ENCODE results near the gene CHRD.
"Not testable (repeated sequence)": the region's sequence is repeated elsewhere in the genome, so short reads cannot be mapped to it uniquely, and the experiment has no call there.

Gene CHRD

DNA sequence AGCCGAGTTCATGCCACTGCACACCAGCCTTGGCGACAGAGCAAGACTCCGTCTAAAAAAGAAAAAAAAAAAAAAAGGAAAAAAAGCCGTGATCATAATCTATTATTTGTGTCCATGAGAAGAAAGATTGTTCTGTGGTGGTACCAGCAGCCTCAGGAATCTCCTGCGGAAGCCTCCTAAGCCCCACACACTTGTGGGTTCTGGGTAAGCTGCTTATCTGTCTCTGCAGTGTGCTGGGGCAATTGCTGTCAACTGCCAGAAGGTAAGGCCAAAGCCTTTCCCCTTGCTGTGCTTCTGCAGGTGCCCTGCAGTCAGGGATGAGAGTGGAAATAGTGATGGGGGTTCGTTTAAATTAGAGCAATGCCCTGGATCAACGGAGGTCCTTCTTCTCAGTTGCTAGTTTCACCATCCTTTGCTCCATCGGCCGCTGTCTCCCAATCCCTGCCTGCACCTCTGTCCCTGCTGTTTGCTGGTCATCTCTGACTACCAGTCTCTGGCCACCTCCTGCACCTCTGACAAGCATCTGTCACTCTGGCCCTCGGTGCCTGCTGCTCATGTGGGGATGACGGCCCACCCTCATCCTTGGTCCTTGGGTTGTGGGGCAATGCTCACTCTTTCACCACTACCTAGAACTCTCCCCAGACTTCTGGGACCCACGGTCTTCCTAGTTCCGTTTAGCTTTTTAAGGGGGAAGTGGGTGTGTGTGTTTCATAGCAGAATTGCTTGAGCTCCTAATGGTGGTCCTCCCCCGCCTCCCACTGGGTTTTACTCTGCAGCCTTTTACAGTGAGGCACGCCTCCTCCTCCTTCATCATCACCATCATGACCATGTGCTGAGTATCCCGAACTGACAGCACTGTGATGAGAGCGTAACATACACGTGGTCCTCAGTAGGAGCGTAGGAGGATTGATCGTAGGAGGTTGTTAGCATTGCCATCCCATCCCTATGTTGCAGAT, 25.5 kb downstream of the CHRD start:
- no peak overlapping the region for H3K4me3 Mint-ChIP-seq
- no peak for DNase-seq (ENCODE audit: low spot score in 2 of 2)
- no peaks in the 10 kb centered on the region for H3K9me3 Mint-ChIP-seq
- H3K36me3 Mint-ChIP-seq = no peaks in the 10 kb centered on the region
- ATAC-seq = peak; percentile 25
- H3K27ac Mint-ChIP-seq = no peak overlapping the region
- H3K4me1 Mint-ChIP-seq = no peaks in the 10 kb centered on the region

DNA sequence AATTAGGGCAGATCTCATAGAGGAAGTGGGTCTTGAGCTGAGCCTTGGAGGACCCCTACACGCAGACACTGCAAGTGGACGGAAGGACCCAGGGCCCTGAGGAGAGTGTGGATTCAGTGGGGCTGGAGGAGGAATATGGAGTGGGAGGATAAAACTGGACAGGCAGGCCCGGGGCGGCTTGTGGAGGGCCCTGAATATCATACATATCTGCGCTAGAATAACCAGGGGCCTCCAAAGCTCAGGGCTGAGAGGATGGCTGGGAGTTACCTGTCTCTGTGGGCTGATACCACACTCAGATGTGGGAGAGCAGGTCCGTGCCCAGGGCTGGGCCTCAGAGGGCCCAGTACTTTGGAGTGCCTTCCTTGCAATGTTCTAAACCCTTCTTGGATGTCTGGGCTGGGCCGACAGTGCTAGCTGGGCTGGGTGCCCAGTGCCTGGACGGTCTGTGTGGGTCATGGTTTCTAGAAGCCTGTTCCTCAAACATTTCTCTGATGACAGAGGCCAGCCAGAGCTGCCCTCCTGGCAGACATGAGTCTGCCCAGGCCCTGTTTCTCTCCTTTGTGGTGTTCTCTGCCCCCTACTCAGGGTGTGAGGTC, 29.6 kb downstream of the CHRD start:
- no peaks in the 10 kb centered on the region for H3K36me3 Mint-ChIP-seq
- H3K27ac Mint-ChIP-seq = no peak overlapping the region
- H3K9me3 Mint-ChIP-seq = no peaks in the 10 kb centered on the region
- no peak overlapping the region for H3K4me3 Mint-ChIP-seq
- DNase-seq (ENCODE audit: low spot score in 2 of 2) (no peak), ATAC-seq (peak; percentile 22)
- H3K4me1 Mint-ChIP-seq = no peaks in the 10 kb centered on the region

DNA sequence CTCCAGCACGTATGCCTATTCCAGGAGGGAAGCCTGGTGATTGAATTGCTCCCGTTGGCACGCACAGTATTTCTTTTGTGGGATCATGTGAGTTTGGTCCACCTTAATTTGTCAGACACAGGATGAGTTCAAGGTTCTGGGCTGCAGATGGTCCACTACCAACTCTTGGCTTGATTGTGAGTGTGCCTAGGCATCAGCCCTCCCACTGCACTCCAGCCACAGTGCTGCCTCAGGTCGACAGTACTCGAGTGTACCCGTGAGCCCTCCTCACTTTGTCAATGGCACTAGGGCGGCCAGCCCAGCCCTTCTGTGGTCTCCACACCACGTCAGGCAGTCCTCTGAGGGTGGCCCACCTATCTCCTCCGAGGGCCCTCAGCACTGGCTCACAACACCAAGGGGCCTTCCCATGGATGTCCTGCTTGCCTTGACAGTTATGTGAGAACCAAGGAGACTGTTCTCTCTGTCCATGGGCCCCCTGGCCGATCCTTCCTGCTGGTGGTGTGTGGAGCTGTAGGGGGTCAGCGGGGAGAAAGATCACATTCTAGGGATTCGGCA, 30.2 kb downstream of the CHRD start:
- Mint-ChIP-seq H3K4me1 (no peaks in the 10 kb centered on the region), H3K27ac (no peak overlapping the region), H3K9me3 (no peaks in the 10 kb centered on the region), H3K4me3 (no peak overlapping the region), H3K36me3 (no peaks in the 10 kb centered on the region)
- DNase-seq (ENCODE audit: low spot score in 2 of 2) (no peak), ATAC-seq (peak; percentile 17)

DNA sequence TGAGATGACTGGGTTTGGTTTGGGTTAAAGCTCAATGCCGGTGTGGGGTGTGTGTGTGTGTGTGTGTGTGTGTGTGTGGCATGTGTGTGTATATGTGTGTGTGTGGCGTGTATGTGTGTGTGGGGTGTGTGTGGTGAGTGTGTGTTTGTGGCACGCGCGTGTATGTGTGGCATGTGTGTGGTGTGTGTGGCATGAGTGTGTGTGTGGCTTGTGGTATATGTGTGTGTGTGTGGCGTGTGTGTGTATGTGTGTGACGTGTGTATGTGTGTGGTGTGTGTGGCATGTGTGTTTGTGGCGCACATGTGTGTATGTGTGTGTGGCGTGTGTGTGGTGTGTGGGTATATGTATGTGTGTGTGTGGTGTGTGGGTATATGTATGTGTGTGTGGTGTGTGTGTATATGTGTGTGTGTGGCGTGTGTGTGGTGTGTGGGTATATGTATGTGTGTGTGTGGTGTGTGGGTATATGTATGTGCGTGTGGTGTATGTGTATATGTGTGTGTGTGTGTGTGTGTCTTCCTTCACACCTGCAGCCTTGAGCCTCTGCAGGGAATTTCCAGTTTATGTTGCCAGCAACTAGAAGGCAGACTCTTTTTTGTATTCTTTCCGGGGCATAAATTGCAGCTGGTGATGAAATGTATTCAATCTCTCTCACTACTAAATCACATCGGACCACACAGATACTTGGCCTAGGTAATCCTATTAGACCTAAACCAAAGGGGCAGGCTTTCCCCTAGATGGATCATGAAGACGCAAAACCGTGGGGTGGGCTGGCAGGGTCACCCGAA, 34.8 kb downstream of the CHRD start:
- Mint-ChIP-seq H3K27ac (no peak overlapping the region), H3K9me3 (no peaks in the 10 kb centered on the region), H3K36me3 (no peaks in the 10 kb centered on the region), H3K4me1 (no peaks in the 10 kb centered on the region), H3K4me3 (no peak overlapping the region)
- ATAC-seq = no peak
- DNase-seq (ENCODE audit: low spot score in 2 of 2) = no peak

DNA sequence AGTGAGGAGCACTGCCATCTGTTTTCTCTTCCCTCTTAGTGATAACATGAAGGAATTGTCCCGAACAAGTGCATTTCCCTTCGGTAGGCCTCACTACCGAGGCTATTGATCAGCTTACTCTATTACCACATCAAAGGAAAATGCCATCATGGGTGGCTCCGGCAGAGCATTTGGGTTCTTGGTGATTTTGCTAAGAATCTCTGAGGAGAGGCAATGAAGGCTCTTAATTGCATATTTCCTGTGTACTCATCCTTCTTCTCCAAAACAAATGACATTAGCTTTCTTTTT, 35.3 kb downstream of the CHRD start:
- H3K36me3 Mint-ChIP-seq = no peaks in the 10 kb centered on the region
- H3K9me3 Mint-ChIP-seq = no peaks in the 10 kb centered on the region
- H3K27ac Mint-ChIP-seq = no peak overlapping the region
- no peak overlapping the region for H3K4me3 Mint-ChIP-seq
- ATAC-seq (no peak), DNase-seq (ENCODE audit: low spot score in 2 of 2) (no peak)
- no peaks in the 10 kb centered on the region for H3K4me1 Mint-ChIP-seq

DNA sequence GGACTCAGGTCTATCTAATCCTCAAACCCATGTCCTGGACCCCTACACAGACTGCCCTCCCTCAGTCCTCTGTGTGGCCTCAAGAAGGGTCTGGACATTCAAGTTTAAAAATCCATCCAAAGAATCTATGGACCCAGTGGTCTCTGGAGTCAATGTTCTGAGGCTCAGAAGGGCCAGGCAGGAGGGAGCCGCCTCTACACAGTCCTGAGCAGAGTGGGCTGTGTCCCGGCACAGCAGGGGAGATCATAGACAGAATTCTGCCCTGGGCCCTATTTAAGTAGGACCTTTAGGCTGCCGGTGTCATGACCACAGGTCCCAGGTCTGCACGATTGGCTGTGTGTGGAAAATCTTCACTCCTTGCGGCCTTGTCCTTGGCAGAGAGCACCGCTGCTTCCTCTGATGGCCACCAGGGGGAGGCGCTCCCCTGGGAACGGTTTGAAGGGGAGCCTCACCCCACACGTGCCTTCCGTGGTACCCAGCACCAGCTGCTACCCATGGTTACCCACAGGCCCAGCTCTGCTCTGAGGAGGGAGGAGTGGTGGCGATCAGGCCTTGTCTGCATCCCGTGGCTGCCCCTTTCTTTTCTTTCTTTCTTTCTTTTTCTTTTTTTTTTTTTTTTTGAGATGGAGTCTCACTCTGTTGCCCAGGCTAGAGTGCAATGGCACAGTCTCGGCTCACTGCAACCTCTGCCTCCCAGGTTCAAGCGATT, 37.9 kb downstream of the CHRD start:
- Mint-ChIP-seq H3K36me3 (no peaks in the 10 kb centered on the region), H3K9me3 (no peaks in the 10 kb centered on the region), H3K4me3 (no peak overlapping the region), H3K27ac (no peak overlapping the region), H3K4me1 (no peaks in the 10 kb centered on the region)
- peak; percentile 46 to 78 for DNase-seq (ENCODE audit: low spot score in 2 of 2)
- ATAC-seq = peak; percentile 90

DNA sequence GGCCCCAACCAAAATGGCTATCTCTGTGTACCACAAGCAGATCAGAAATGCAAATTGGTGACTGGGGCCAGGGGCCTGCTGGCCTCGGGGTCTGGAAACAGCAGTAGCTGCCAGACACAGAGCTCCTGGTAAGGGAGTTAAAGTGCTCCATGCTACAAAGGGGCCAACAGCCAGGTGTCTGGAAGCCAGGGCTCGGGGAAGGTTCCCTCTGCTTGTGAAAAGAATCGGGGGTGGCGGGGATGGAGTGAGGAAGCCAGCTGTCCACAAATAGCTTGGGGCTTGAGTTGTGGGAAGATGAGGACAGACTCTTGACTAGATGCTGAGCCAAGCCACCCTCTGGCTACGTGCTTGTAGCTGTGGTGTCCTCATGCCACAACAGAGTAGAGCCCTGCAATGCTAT, 39.3 kb downstream of the CHRD start:
- DNase-seq (ENCODE audit: low spot score in 2 of 2) (no peak), ATAC-seq (no peak)
- no peak overlapping the region for H3K4me3 Mint-ChIP-seq
- no peaks in the 10 kb centered on the region for H3K4me1 Mint-ChIP-seq
- no peaks in the 10 kb centered on the region for H3K36me3 Mint-ChIP-seq
- H3K27ac Mint-ChIP-seq = peak overlapping the region; percentile 53
- no peaks in the 10 kb centered on the region for H3K9me3 Mint-ChIP-seq

DNA sequence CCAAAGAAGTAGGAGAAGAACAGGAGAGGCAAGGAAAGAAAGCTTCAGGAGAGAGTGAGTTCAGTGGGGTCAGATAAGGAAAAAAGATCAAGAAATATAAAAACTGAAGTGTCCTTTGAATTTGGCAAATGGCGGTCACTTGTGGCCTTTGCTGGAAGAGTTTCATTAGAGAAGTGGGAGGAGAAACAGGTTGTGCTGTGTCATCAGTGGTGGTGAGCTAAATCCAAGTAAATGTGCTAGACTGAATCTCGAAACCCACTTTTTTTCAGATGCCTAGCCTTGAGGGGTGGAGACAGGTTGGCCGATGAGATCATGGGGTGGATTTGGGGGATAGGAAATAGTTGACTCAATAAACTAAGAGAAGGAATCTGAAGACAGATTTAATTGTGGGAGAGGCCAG, 43.7 kb downstream of the CHRD start:
- Mint-ChIP-seq H3K36me3 (no peaks in the 10 kb centered on the region), H3K4me3 (no peak overlapping the region), H3K9me3 (no peaks in the 10 kb centered on the region), H3K4me1 (no peaks in the 10 kb centered on the region), H3K27ac (no peak overlapping the region)
- DNase-seq (ENCODE audit: low spot score in 2 of 2) = no peak
- ATAC-seq = no peak

DNA sequence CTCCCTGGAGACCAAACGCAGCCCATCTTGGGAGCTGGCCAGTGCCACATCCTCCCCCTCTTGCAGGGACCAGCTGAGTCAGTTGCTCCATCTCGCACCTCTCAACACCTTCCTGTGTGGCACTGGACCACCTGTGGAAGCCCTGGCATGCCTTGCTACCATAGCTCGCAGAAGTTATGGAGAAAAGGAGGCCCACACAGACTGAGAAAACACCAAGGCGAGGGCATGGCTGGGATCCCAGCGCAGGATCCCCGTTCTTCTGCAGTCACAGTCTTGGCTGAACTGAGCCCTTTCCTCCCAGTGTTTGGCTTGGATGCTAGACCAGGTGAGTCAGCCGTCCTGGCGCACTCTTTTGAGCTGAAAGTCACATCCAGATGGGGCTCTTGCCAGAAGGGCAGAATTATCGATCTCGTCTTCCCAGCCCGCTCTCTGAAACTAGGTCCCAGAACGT, 46.9 kb downstream of the CHRD start:
- Mint-ChIP-seq H3K36me3 (no peaks in the 10 kb centered on the region), H3K4me1 (no peaks in the 10 kb centered on the region), H3K9me3 (no peaks in the 10 kb centered on the region), H3K4me3 (no peak overlapping the region), H3K27ac (no peak overlapping the region)
- DNase-seq (ENCODE audit: low spot score in 2 of 2) (no peak), ATAC-seq (no peak)

DNA sequence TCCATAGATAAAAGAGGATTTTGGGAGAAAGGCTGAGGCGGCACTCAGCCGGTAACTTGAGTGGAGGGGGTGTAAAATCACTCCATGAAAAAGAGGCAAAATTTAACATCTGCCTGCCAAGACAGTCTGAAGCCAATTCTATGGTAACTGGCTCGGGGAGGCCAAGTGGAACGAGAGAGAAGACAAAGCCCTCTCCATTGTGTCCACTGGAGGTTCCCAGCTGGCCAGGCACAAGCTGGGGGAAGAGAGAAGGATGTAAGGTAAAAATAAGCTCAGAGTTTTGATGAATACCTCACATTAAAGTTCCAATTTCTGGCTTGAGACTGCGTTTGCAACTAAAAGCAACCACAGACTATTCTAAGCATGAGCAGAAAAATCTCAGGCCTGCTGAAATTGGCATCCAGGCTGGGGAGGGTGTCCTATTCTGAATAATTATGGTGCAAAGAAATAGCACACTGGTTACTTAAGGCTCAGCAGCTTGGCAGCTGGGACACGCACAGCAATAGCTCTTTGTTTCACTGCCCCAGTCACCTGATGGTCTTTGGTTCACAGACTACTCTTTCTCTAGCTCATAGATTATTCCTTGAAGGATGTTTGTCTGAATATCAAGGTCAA, 48.8 kb downstream of the CHRD start:
- no peak overlapping the region for H3K27ac Mint-ChIP-seq
- H3K9me3 Mint-ChIP-seq = no peaks in the 10 kb centered on the region
- no peak for DNase-seq (ENCODE audit: low spot score in 2 of 2)
- H3K36me3 Mint-ChIP-seq = no peaks in the 10 kb centered on the region
- ATAC-seq = no peak
- H3K4me3 Mint-ChIP-seq = no peak overlapping the region
- no peaks in the 10 kb centered on the region for H3K4me1 Mint-ChIP-seq

DNA sequence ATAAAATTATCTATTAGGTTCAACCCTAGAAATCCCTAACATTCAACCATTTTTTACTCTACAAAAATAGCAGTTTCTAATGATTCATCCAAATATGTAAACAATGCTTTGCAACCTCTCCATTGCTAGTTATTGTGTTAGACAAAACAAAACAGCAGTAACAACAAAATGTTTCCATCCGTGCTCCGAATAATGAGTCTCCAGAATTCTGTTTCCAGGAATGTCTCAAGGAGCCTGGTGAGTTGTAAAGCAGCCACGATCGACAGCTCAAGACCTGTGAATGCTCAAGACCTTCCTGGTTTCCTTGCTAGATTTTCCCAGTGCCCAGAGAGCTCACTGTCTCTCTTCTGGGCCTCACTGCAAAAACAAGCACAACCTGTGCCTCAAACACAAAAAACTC, 49.9 kb downstream of the CHRD start:
- no peak overlapping the region for H3K27ac Mint-ChIP-seq
- DNase-seq (ENCODE audit: low spot score in 2 of 2) = no peak
- H3K4me3 Mint-ChIP-seq = no peak overlapping the region
- no peaks in the 10 kb centered on the region for H3K4me1 Mint-ChIP-seq
- H3K9me3 Mint-ChIP-seq = no peaks in the 10 kb centered on the region
- no peak for ATAC-seq
- no peaks in the 10 kb centered on the region for H3K36me3 Mint-ChIP-seq

DNA sequence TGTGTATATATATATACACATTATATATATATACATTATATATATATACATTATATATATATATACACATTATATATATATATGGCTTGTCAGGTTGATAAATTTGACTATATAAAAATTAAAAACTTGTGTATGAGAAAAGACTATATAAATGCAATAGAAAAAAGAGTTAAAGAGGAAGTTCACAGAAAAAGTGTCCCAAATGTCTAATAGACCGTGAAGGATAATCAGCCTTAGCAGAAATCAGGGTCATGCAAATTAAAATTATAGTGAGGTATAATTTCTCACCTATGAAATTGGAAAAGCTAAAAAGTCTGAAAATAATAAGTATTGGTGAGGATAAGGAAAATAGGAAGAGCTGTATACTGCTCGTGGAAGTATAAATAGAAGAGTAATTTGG, 51.1 kb downstream of the CHRD start:
- ATAC-seq (no peak), DNase-seq (ENCODE audit: low spot score in 2 of 2) (no peak)
- no peak overlapping the region for H3K27ac Mint-ChIP-seq
- H3K9me3 Mint-ChIP-seq = no peaks in the 10 kb centered on the region
- H3K4me1 Mint-ChIP-seq = no peaks in the 10 kb centered on the region
- H3K36me3 Mint-ChIP-seq = no peaks in the 10 kb centered on the region
- no peak overlapping the region for H3K4me3 Mint-ChIP-seq

DNA sequence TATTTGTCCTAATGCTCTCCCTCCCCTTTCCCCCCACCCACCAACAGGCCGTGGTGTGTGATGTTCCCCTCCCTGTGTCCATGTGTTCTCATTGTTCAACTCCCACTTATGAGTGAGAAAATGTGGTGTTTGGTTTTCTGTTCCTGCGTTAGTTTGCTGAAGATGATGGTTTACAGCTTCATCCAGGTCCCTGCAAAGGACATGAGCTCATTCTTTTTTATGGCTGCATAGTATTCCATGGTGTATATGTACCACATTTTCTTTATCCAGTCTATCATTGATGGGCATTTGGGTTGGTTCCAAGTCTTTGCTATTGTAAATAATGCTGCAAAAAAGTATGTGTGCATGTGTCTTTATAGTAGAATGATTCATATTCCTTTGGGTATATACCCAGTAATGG, 53.3 kb downstream of the CHRD start:
- H3K36me3 Mint-ChIP-seq; ATAC-seq; DNase-seq (ENCODE audit: low spot score in 2 of 2); H3K27ac Mint-ChIP-seq; H3K9me3 Mint-ChIP-seq; H3K4me3 Mint-ChIP-seq; H3K4me1 Mint-ChIP-seq: not testable (repeated sequence)

DNA sequence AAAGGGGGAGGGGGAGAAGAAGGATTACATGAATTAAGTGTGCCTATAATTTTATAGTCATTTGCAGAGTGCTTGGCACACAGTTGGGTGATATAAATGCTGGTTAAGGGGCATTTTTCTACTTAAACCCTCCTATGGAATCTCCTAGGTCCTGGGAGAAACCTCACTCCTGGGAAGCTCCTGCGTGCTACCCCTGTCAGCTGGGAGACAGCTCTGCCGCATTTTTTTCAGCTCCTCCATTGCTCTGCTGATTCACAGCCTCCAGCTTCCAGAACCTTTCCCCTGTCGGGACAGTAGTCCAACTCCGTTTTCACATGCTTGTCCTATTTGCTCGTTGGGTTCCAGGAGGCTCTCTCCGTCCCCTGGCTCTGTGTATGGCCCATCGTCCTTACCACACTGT, 59.2 kb downstream of the CHRD start:
- H3K4me1 Mint-ChIP-seq = no peaks in the 10 kb centered on the region
- DNase-seq (ENCODE audit: low spot score in 2 of 2) = no peak
- H3K36me3 Mint-ChIP-seq = no peaks in the 10 kb centered on the region
- no peak overlapping the region for H3K27ac Mint-ChIP-seq
- no peak overlapping the region for H3K4me3 Mint-ChIP-seq
- peaks cover 4% of the 10 kb centered on the region for H3K9me3 Mint-ChIP-seq
- no peak for ATAC-seq
